GM18526 (cell line): ENCODE results near the gene MAP3K8.

Source experiments
- POLR2A ChIP-seq: IDR thresholded peaks from 3 replicates; pipeline ENCODE4 v1.6.1; 2011; ENCODE audit not compliant: insufficient read length; ENCODE audit errors: extremely low read depth

Gene MAP3K8

DNA sequence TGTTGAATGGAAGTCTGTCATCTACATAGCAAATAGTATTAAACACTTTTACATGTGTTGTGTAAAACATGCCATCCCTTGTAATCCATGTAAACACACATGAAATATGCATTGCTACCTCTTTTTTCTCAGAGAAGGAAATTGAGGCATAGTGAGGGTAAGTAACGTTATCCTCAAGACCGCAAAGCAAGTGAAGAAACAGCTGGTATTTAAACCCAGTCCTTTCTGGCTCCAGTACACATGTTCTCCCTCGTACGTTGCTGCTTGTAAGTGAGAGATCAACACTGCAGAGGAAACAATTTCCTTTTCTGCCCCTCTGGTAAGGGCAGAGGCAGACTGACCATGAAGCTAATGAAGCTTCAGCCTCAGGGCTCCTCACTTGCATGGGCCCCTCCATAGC lies 28.5 kb downstream of the MAP3K8 start:
- TF ChIP-seq POLR2A, result no peak

DNA sequence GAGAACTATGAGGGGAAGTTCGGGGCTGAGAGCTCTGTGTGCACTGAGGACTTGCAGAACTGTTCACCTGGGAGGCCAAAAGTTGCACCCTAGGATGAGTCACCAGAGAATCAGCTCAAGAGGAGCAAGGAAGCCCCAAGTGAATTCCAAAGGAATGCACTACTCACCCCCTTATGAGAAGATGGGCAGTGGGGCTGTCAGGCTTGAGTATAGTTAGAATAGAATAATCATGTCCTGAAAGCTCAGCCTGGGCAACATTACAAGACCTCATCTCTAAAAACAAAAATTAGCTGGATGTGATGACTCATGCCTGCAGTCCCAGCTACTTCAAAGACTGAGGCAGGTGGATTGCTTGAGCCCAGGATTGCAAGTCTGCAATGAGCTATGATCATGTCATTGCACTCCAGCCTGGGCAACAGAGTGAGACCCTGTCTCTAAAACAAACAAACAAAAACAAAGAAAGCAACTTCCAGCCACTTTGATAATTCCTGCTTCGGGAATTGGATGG lies 30.0 kb downstream of the MAP3K8 start:
- TF ChIP-seq POLR2A, result no peak

DNA sequence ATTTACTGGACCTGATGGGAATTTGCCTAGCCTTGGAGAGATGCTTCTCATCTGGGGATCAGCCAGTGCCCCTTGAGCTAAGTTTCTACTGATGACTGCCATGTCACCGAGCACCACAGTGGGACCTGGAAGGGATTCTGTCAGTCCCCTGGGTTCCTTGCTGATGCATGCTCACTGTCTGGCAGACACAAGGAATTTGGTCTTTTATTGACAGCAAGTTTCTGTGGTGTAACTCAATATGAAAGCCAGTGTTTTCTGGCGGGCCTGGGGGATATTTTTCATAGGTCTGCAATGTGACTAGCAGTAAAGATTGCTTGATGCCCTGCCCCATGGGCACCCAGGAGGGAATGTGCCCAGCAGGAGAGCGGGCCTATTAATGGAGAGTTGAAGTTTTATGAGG lies 30.7 kb downstream of the MAP3K8 start:
- TF ChIP-seq POLR2A, result no peak

DNA sequence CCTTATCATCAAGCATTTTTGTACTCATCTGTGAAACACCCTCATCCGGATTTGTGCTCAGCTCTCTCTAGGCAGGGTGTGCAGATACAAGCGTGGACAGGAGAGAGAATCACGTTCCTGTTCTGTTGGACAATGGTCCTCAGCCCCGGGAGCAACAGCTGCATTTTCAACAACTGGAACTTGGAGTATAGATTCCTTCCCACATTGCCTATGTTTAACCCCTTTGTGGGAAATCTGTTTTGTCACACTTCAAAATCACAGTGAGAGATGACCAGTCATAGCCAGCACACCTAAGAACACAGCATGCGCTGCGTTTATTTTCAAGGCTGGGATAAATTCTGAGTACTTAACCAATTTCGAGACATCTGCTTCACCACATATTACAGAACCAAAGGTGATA lies 32.5 kb downstream of the MAP3K8 start:
- no peak for TF ChIP-seq POLR2A

DNA sequence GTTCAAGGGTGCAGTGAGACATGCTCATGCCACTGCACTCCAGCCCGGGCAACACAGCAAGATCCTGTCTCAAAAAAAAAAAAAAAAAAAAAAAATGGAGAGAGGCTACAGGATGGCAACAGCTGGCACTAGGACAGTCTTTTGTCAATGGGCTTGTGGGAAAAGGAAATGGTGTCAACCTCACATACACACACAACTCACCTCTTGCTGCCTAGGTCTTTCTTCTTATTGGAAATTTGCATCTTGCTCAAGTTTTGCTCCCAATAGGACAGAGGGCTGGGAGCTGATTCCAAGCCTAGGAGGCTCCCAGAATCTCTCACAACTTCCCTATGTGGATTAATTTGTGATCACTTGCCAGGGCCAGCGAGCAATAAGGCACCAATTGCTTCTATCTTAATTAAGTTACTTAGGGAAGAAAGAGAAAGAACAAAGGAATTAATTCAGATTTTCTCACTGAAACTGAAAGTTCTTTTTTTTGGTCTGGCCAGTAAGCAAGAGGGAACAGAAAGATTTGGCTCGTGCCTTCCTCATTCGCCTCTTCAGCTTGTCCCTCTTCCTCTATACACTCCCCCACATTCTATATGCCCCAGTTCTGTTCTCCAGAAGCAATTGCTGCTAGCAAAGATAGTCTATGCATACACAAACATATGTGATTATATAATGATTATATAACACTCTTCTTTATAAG lies 33.8 kb downstream of the MAP3K8 start:
- TF ChIP-seq POLR2A, result no peak

DNA sequence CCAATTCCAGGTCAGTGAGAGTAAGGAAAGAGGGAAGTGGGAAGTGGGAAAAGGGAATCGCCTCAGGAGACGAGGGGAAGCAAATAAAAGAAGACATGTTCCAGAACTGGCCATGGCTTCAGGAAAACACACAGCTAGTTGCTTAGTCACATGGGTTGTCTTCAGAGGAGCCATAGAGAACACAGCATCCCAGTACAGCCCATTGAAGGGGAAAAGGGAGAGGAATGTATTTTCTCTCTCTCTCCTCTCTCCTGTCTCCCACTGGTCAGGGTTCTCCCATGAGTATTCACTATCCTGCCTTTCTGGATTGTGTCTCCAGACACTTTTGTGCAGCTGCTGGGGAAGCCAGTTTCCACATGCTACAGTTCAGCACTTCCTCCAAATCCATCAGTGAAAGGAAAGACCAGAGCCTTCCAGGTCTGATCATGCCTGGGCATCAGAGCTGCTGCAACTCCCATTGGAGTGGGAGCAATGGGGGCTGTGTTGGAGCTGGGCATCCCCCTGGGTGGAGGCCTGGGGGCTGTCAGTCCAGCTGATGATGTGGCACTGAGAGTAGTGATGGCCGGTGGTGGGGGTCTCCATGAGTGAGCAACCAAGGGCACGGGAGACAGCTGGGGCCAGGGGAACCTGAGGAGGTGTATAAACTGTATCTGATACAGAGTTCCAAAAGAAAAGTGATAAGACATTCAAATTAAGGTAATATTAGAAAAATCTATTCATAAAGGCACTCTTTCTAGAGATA lies 38.6 kb downstream of the MAP3K8 start:
- no peak for TF ChIP-seq POLR2A

DNA sequence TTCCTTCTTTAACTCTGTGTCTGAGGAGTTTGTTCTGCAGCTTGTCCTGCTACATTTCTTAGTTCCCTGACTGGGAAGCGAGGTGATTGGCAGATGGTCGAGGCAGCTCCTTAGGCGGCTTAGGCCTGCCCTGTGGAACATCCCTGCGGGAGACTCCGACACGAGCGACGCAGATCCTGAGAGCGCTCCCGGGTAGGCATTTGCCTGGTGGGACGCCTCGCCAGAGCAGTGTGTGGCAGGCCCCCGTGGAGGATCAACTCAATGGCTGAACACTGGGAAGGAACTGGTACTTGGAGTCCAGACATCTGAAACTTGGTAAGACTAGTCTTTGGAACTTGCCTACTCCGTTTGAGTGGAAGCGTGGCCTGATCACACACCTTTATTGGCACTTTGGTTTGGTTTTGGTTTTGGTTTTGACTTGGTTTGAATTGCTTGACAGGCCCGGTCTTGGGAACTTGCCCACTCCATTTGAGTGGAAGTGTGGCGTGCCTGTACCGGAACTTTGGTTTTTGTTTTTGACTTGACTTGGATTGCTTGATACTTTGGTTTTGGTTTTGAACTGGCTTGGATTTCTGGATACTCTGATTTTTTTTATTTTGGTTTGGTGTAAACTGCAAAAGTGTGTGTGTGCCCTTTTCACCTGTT lies 42.6 kb downstream of the MAP3K8 start:
- TF ChIP-seq POLR2A, result no peak

DNA sequence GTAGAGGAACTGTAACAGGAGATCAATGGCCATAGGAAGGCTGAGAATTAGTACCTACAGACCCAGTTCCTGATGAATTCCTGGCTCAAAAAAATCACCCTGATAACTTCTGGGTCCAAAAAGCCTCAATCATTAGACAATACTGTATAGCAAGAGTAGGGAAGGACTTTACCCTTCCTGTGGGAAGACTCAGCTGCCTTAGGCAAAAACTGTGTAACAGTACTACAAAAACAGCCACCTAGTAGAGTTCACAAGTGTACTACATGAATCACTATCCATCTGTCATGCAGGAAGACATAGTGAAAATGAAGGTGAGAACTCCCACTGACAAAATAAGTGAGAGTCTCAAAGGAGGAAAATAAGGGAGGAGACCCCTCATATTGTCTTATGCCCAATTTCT lies 47.6 kb downstream of the MAP3K8 start:
- TF ChIP-seq POLR2A, result no peak

DNA sequence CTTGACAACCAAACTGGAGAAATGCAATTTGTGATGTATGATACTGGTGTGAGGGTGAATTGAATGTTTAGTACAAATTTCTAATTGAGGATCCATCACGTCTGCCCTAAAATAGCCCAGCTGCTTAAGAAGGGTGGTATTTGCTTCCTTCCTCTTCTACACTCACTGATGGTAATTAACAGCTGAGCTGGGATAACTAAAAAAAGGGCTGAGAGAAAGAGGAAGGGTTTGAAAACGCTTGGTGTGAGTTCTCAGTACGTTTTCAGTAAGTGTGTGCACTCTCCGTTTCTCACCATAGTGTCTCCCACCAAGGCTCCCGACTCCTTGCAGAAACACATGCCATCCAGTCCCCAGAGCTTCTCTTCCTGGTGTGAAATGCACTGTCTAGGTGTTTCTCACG lies 54.3 kb downstream of the MAP3K8 start:
- no peak for TF ChIP-seq POLR2A

DNA sequence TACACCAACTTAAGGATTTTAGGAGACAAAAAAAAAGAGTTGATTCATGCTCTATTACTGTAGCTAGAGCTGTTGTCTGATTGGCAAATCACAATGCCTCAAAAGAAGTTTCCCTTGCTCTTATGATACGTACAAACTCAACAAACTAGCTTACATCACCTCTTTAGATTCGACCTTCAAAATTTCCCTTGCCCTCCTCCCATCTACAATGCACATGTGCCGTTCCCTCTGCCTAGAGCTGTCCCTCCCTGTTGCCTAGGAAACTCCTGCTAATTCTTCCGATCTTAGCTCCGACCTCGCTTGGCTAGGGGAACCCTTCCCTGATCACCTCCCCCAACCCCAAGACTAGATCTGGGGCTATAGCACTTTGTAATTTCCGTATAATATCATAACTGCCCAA lies 55.4 kb downstream of the MAP3K8 start:
- TF ChIP-seq POLR2A, result no peak

DNA sequence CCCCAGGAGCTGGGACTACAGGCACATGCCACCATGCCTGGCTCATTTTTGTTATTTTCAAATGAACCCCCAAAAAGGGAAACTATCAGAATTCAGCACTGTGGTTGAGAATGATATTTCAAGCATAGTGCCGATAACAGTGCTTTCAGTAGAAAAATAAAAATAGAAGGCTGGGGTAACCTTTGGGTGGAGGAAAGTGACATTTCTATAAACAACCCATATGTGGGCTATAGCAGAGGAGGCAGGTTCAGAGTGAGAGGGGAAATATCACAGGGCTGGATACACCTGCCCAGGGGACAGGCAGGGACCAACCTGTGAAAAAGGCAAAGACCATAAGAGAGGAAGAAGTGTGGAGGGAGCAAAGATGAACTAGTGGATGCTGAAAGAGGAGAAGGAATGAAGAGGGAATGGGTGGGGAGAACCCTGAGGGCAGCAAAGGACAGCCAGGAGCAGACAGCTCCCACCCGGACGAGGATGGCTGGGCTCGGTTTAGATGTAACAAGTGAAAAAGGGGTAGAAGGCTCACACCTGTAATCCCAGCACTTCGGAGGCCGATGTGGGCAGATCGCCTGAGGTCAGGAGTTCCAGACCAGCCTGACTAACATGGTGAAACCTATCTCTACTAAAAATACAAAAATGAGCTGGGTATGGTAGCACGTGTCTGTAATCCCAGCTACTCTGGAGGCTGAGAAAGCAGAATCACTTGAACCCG lies 56.5 kb downstream of the MAP3K8 start:
- TF ChIP-seq POLR2A, result no peak

DNA sequence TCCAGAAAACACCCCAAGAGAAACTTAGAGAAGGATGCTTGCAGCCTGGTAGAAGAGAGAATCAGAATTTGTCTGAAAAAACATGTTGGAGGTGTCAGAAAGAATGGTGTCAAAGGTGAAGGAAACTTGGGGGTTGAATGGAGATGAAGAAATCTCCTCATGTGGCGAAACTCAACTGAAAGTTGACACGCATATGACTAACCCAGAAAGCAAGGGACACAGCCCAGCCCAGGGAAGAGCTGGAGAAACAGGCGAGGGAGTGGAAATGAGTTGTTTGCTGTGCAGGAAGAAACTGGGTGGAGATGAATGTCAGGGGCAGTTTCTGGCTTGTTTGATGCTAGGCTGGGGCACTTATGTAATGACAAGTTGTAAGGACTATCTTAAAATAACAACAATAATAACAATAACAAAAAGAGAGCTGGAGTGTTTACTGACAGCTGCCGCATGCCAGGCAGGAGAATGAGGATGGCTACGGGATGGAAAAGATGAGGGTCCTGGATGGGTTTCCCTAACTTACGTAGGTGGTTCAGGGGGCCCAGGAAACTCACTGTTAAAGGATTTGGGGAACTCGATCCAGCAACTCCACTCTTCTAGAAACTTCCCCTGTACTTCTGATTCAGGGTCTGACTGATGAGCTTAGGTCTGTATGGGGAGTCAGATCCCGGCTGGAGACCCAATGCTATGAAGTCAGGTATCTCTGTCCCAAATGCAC lies 57.4 kb downstream of the MAP3K8 start:
- no peak for TF ChIP-seq POLR2A

DNA sequence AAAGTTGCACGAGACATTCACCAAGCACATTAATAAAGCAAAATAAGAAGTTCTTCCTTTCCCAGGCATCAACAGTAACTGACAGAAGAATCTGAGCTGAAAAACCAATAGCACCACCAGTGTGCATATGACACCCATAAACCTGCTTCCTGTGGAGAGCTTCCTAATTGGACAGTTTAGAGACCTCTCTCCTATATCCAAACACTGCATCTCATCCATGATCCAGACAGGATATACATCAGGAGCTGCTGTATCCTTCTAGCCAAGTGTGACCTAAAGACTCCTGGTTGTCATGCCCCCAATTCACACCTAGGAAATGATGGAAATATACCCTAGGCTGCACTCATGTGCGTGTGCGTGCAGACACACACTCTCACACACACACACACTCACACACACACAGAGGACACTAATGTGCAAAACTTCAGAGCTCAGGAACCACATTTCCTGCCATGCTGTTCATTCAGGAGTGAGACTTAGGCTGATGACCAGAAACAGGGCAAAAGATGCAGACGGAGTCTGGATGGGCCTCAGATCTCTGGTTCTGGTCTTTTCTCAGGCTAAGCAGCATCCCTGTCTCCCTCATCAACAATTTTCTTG lies 58.0 kb downstream of the MAP3K8 start:
- no peak for TF ChIP-seq POLR2A
